H1 (cell line): Measurements from ENCODE around the gene UQCRQ.

Experiments used
- CEBPB ChIP-seq: IDR thresholded peaks from 2 replicates; pipeline ENCODE4 v1.6.1; 2012; ENCODE audit warnings: low read depth, low read length
- CTCF ChIP-seq, 3 experiments: IDR thresholded peaks; 1 replicate in 2 of 3; 2 replicates in 1 of 3; pipeline versions ENCODE4 v1.5.1 to v1.6.1; 2011; ENCODE audit warnings: low read length in 3 of 3, mild to moderate bottlenecking in 3 of 3, inconsistent platforms in 2 of 3, low read depth in 1 of 3, moderate library complexity in 1 of 3; ENCODE audit not compliant: insufficient read depth in 1 of 3; ENCODE audit errors: control extremely low read depth in 1 of 3
- EGR1 ChIP-seq: IDR thresholded peaks from 2 replicates; pipeline ENCODE4 v1.6.1; 2011; ENCODE audit warnings: low read depth, low read length, borderline replicate concordance
- EP300 ChIP-seq, 2 experiments: IDR thresholded peaks; 1 replicate in 1 of 2; 2 replicates in 1 of 2; pipeline ENCODE4 v1.6.1; 2011 to 2012; ENCODE audit warnings: low read depth in 2 of 2, low read length in 2 of 2, mild to moderate bottlenecking in 2 of 2, borderline replicate concordance in 1 of 2, inconsistent platforms in 1 of 2, moderate library complexity in 1 of 2
- MAFK ChIP-seq: IDR thresholded peaks from 2 replicates; pipeline ENCODE4 v1.6.1; 2012; ENCODE audit warnings: low read depth, mild to moderate bottlenecking, improper control_type of control experiment, low read length
- NRF1 ChIP-seq: IDR thresholded peaks from 2 replicates; pipeline ENCODE4 v1.6.1; 2011; ENCODE audit warnings: mild to moderate bottlenecking, low read depth, low read length, improper control_type of control experiment
- POLR2AphosphoS5 ChIP-seq: IDR thresholded peaks from 2 replicates; pipeline ENCODE4 v1.6.1; 2011; ENCODE audit warnings: low read depth, low read length
- RAD21 ChIP-seq, 2 experiments: IDR thresholded peaks in 1 of 2; conservative IDR thresholded peaks in 1 of 2; 2 replicates each; pipeline ENCODE4 v1.6.1; 2011; ENCODE audit warnings: low read depth in 2 of 2, low read length in 2 of 2, improper control_type of control experiment in 1 of 2, inconsistent platforms in 1 of 2, mild to moderate bottlenecking in 1 of 2, moderate library complexity in 1 of 2
- SAP30 ChIP-seq: fragments of 300-600 bp; sonication (generic); IDR thresholded peaks from 2 replicates; pipeline ENCODE4 v1.7.1; 2012; ENCODE audit warnings: low read length, moderate library complexity, mild to moderate bottlenecking, inconsistent platforms; ENCODE audit not compliant: insufficient read depth, insufficient replicate concordance
- TAF1 ChIP-seq: IDR thresholded peaks from 2 replicates; pipeline ENCODE4 v1.6.1; 2011; ENCODE audit warnings: mild to moderate bottlenecking, low read depth, low read length

- no peak for TF ChIP-seq EGR1
- no peak for TF ChIP-seq TAF1
- no peak for TF ChIP-seq NRF1
- no peak for TF ChIP-seq SAP30
- TF ChIP-seq RAD21 (IDR thresholded peaks at IDR 0.05 in 1 of 2, conservative IDR thresholded peaks at IDR 0.05 in 1 of 2; ENCODE audit: low read depth in 2 of 2, low read length in 2 of 2), result no peak
- no peak for TF ChIP-seq CEBPB
- TF ChIP-seq CTCF (IDR thresholded peaks at IDR 0.05; ENCODE audit: control extremely low read depth in 1 of 3, insufficient read depth in 1 of 3, low read depth in 1 of 3, low read length in 3 of 3), result no peak
- TF ChIP-seq EP300 (IDR thresholded peaks at IDR 0.05; ENCODE audit: borderline replicate concordance in 1 of 2, low read depth in 2 of 2, low read length in 2 of 2), result no peak
- no peak for TF ChIP-seq POLR2AphosphoS5
- no peak for TF ChIP-seq MAFK
Measured at GRCh38 chr5:132831095-132831860, 35.2 kb upstream of the UQCRQ start.
